HS-27A (cell line): Measurements from ENCODE around the gene ETV3.

Source experiments
- DNase-seq: peaks from one replicate; pipeline ENCODE4 v3.0.0-alpha.2; 2012; ENCODE audit warnings: low read depth, missing footprints

The ETV3 gene

DNA sequence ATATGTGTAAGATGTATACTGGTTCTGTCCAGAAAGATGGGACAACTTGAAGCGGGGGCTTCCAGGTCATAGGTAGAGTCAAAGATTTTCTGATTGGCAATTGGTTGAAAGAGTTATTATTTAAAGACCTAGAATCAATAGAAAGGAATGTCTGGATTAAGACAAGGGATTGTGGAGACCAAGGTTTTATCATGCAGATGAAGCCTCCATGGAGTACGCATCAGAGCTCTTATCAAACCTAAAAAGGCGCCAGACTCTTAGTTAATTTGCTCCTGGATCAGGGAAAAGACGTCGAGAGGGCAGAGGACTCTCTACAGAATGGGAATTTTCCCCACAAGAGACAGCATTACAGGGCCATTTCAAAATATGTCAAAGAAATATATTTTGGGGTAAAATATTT is 23.7 kb upstream of the ETV3 start:
- no peak for DNase-seq

DNA sequence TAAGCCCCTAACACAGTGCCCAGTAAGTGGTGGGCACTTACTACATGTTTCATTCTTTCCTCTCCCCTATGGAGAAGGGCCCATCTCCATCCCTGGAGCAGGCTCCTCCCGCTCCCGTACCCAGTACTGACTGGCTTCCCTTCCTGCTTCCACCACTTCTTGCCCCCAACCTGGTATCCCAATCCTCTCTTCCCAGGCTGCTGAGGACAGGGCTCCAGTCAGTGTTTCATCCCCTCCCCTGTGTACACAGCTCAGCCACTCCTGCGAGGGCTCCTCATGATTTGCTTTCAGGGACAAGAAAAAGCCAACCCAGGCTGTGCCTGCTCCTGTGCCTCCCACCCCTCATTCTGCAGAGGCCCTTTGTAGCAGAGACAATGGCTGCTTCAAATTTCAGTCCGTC is 20.8 kb upstream of the ETV3 start:
- DNase-seq, result no peak

DNA sequence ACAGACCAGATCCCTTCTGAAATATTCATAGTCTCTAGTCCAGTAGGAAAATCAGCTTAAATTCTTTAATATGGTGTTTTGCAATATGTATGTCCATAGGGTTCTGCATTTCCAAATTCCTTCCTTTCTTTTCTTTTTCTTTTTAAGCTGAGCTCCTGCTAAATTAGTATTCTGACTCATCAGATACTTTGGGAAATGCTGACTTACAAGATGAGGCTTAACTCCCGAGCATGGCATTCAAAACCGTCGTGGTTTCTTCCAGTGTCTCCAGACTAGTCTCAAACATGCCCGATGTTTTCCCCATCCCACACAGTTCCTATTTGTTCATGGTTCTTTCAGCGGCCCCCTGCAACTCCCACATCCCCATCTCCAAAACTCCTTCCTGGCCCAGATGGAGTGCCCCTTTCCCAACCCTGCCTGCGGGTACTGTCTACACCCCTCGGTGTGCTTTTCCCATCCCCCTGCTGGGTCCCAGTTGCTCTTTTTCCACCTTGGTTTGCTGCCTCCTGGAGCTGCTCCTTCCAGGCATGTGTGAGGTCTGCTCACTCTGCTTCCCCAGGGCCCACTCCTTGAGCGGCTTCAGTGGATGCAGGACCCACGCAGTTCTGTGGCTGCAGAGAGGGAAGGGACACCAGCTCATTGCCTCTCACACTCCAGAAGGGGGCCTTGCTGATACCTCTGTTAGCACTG is 19.5 kb upstream of the ETV3 start:
- DNase-seq, result no peak

DNA sequence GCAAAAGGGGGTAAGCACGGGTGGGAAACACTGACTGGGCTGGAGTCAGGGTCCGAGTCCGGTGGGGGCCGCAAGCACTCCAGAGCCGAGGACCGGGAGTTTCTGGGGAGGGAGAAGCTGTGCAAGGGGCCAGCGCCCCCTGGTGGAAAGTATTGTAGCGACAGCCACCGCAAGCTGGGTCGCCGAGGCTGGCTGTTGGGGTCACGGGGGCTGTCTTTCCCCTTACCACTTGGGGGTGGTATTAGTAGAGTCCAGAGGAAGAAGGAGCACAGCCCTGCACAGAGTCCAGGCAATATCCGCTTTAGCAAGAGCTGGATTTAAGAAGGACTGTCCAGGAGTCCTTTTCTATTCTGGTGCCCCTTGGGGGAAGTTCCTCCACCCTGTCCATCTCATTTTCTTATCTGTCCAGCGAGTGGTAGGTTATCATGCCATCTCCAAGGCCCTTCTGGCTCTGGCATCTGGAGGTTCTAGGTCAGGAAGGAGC is 17.9 kb upstream of the ETV3 start:
- DNase-seq, result no peak

DNA sequence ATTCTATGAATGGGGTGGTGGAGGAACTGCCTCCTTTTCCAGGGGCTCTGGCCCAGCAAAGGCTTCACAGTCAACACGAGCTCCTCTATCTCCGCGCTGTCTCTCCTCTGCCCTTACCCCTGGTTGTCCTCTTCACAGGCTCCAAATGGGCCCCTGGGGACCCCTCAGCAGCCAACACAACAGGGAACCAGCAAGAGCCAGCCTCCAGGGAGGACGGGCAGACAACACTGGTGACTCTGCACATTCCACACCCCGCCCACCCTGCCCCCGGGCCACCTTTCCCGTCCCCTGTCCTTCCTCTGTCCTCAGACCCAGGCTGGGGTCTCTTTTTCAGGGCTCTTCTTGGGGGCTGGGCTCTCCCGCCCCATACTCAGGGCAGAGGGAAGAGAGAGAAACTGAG is 17.5 kb upstream of the ETV3 start:
- DNase-seq, result no peak

DNA sequence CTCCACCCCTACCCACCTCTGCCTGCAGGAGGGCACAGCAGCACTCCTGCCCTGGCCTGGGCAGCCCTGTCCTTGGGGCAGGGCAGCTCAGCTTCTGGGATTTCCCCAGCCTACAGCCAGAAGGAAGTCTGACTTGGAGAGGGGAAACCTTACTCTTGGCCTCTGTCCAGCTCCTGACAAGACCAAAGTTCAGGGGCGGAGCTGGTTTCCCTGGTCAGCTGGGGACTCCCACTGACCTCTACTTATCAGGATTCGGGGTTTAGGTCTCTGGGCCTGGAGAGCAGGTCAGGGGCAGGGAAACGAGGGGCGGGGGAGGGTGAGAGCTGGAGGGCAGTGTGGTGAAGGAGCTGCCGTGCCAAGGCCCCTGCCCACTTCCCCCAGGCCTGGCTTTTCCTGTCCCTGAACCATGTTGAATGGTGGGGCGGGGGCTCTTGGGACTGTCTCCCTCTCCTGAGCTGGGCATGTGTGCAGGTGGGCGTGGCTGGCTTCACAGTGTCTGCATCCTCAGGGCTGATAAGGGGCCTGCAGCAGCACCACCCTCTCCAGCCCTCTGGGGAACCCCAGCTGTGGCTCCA is 16.8 kb upstream of the ETV3 start:
- DNase-seq, result no peak

DNA sequence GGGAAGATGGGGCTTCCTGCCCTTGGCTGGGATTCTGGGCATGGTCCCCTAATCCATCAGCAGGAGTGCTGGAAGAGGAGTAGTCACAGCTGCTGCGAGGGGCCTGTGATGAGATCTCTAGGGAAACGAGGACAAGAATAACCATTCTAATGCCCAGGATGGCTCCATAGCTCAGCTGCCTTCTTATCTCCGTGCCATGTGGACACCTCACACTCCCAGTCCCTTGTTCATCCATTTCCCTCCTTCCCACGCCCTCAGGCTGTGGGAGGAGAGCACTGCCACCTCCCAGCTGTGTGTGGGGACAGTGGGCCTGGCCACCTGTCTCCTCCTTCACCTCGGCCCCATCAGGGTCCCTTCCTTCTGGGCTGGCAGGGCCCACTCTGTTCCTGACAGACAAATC is 16.1 kb upstream of the ETV3 start:
- DNase-seq, result no peak

DNA sequence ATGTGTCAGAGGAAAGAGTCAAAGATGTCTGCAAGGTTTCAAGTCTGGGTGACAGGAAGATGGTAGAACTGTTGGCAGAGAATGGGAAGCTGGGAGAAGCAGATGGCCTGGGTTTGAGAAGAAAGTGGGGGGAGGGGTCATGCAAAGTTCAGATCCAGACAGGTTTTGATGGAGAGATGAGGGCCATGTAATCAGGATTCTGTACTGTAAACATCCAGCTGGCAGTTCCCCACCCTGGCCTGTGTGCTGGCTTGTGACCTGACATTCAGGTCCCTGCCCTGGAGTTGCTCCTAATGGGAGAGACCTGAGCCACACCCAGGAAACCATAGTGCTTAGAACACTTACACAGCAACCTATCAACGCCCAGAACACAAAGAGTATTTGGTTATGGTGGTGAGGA is 15.6 kb upstream of the ETV3 start:
- no peak for DNase-seq

DNA sequence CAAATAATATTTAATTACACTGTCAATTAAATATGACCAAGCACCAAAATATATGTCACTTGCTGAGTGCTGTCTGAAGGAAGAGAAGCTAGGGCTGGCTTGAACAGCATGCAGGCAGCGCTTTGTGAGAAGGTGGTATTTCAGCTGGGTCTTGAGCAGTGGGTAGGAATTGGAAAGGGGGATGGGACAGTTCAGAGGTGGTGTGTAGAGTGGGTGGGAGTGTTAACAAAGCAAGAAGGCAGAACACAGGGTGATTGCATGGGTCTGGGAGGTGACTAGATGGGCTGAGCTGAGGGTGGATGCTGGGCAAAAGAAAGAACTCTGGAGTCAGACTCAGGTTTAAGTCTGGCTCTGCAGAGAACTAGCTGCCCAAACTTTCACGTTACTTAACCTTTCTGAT is 14.3 kb upstream of the ETV3 start:
- DNase-seq, result no peak

DNA sequence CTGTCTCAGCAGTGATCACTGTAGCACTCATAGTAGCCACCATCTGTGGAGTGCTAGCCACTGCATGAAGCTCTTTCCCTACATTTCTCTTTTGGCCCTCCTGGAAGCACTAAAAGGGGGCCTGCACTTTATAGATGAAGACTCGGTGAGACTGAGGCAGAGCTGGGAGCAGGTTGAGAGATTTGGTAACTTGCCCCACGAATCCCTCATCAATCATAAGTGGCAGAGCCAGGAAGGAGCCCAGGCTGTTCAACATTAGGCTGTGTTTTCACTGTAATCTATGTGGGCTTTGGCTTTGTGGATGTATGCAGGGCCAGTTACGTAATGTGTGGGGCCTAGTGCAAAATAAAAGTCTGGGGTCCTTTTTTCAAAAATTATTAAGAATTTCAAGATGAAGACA is 13.3 kb upstream of the ETV3 start:
- DNase-seq, result no peak

DNA sequence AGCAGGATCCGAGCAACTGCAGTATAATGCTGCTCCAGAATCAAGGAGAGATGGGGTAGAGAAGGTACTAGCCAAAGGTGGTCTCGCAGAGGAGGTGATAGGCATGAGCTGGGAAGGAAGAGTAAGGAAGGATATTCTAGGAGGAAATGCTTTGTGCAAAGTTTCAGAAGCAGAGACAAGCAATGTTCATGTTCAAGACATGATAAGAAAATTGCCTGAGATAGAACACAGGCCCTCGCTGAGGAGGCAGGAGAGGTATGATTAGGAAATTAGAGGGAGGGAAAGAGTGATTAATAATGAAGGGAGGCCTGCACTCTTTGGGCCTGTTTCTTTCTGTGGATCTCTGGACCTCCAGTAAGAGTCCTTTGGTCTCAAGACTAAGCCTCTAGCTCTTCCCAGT is 12.9 kb upstream of the ETV3 start:
- DNase-seq, result no peak

DNA sequence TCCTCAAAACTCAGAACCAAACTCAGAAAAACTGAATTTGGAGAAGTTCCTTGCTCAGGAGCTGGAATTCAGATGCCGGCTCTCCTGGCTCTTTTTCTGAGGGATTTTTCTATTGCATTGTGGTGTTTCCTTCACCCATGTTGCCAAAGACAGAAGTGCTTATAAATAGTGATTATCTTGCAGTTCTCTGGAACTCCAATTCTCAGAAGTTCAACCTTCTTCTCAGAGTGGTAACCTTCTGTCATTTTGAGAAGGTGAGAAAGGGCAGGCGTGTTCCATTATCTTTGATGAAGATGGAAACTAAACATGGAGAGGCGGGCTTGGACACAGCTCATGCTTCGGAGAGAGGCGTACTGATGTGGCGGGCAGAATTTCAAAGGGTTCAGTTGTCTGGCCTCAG is 12.4 kb upstream of the ETV3 start:
- DNase-seq, result no peak

DNA sequence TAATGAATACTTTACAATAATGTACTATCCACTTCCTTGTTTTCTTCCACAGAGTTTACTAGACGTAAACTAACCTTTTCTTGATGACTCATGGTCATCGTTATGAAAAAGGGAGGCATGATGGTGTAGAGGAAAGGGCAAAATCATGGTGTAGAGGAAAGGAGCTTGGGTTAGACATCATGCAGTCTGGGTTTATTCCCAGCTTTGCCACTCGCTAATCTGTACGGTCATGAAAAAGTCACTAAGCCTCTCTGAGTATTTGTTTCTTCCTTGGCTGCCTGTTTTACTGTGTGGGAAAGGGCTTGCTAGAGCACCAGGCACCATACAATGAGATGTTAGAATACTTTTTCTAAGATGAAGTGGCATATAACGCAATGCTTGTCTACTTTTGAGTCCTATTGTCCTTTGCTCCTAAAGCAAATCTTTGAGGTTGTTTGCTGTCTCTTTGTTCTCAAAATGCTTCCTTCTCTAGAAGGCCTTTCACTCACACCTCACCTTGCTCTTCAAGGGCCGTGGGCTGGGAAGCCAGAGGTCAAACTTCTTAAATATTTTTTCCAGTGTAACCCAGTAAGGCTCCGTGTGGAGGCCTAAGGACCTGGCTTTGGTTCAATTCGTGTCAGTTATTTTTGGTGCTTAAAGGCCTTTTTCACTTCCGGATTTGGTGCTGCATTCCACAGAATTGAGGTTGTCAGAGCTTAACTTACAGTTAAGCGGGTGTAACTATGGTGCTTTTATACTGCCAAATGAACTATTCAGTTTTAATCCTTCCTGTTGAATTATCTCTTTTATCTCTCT is 9.9 kb upstream of the ETV3 start:
- no peak for DNase-seq

DNA sequence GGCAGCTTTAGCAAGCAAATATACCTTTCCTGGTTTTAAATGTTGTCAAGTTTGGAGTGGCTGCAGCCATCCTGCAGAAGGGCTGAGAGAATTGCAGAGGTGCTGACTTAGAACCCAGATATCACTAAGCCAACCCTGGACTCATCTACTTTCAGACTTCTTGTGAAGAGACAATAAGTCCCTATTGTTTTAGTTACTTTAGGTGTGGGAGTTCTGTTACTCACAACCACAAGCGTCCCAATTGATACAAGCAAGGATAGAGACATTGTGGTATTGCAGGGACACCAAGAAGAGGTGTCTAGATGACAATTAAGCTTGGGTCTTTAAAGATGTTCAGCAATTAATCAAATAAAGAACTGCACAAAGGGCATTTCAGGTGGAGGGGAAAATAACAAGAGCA is 8.8 kb upstream of the ETV3 start:
- no peak for DNase-seq

DNA sequence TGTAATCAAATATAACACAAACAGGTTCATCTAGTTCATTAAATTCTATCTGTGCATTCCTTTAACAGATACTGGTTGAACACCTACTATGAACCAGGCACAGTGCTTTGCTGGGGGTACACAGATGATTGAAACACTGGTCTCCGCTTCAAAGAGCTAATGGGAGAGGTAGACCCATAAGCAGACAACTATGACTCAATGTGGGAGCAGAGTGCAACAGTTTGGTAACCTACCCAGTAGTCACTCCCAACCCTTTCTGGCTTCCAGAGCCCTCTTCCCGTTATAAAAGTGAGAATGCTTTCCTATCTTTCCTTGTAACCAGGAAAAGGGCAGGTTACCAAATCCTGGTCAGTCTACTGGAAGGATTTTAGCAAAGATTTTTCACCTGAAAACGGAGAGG is 8.0 kb upstream of the ETV3 start:
- no peak for DNase-seq

DNA sequence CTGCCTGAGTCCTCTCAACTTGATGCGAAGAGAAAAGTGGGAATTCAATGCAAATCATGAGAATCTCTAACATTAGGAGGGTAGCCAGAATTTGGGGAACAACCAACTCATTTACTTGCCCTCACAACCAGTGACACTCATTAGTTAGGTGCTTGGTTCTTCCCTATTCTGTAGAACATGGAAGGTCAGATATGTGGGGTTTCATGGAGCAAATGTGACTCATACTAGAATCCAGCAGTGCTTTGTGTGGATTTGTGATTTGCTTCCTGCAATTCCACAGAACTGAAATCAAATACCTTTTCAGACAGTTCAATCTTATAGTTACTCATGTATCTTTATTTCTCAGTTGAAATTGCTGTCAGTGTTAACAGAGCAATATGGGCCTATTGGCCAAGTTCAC is 6.9 kb upstream of the ETV3 start:
- no peak for DNase-seq

DNA sequence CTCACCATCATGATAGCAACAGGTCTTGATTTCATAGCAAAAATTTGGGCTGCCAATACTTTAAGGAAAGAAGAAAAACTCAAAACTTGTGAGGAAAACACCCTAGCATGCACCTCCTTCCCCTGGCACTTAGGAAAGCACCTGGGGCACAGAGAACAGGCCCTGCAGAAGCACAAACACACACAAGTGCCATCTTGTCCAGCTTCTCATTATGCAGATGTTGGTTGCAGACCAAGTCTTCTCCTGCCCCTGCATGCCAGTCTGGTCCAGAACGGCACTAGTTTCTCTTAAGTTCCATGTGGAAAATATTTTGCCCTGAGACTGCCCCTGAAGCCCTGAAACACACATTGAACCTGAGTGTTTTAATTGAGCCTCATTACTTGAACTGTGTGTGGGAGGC is 6.3 kb upstream of the ETV3 start:
- no peak for DNase-seq

DNA sequence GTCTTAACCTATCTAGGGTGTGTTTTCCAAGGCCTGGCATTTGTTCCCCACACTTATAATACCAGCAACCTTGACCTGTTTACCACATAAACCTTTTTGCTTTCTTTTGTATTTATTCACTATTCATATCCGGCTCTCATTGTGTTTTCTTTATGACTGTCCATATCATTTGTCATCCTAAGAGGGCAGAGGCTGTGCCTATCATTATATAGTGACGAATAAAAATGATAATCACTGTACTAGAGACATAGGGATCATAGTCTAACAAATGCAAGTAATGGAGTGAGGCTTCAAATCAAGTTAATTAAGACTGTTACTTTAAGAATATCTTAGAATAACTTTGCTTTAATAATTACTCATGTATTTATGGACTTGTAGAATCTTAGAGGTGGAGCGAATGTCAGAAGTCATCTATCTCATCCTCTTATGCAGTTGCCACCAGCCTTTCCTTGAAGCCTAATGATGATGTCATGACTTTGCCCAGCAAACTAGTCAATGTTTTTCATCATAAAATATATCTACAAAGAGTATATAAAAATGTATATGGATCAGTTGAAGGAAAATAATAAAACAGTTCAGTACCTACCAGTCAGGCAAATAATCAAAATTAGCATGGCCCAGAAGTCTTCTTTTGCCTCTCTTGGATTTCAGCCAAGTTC is 4.7 kb upstream of the ETV3 start:
- no peak for DNase-seq

DNA sequence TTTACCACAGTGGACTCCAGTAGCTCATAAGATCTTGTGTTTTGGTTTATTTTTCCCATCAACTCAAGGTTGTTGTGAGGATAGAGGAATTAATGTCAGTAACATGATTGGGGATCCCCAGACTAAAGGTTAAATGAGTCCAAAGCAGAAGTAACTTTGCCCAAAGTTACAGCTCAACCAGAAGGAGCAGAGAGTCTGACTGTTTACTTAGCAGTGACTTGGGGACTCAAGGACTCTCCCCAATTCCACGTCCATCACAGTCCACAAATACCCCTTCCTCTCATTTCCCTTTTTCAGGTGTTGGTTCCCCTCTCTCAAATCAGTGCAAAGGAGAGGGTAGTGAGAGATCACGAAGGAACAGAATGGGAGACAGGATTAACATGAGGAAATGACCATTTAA is 4.0 kb upstream of the ETV3 start:
- DNase-seq, result no peak

DNA sequence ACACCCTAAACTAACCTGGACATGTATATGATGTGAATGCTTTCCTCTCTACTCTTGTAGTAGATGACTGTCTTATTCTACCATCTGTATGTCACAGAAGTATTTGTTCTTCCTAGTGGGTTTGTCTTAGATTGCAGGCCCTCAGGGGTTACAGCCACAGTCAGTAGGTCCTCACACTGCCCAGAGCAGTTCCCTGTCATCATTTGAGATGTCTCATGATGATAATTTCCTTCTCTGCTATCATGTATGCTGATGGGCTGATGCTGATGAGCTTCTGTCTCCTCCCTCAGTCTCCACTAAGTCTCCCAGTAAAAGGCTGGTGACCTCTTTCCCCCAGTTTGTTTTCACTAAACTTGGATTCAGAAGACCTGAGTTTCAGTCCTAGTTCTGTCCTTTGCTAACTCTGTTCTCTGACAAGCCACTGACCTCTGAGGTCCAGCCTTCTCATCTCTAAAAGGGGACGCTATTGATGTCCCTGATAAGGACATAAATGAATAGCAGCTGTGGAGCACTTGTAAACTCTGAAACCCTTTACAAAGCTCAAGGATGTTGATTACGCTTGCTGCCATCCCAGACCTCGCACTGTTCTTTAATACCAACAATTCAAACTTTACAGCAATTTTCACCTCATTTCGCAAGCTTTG is 3.1 kb upstream of the ETV3 start:
- no peak for DNase-seq

DNA sequence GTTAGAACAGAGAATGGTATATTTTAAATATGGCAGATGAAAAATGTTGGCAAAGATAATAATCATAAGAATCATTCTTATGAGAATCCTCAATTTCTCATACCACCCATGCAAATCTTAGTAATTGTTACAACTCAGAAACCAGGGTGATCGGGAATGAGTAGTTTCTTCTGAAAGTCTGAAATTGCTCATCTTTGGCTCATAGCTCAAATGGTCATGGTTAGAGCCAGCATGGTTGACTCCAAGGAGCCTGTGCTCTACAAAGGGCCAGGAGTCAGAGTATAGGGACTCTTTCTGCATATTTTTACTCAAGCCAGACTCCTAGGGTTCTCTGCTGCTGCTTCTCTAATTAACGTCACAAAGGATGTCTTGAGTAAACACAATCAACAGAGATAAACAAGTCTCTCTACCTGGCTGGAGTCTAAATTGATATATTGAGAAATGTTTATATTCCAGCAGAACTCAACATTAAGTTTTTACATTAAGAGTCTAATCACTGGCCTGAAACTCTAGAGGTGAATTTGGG is 1.9 kb upstream of the ETV3 start:
- DNase-seq, result no peak

DNA sequence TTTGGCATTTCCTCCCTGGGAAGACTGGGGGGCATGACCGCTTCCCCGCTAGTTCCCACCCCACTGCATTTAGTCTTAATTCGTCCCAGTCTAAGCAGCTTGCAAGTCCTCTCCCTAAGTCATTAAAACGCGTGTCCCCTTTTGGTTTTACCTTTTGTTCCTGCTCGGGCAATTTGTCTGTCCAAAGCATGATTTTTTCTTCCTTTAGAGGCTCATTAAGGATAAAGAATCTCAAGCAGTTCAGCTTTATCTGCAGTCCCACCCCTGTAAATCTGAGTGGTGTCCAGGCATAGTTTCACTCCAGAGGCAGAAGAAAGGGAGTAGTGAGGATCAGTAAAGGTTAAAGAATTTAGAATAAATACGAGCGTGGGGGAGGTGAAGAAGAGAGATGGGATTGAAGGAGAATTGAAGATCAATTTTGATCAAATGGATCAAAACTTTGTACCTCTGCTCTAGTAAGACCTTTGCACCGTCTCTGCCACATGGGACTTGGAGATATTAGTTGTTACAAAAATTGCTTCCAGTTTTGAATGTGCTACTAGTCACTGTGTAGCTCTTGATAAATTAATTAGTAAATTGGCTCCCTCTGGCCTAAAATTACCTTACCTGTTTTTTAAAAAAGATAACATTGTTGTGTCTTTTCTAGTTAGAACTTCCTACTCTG is 989 bp upstream of the ETV3 start:
- DNase-seq, result no peak
